GM12878 (cell line): ENCODE data around the gene SCRN2. TPM values are rescaled to one million over a fixed set of nuclear protein-coding genes. Genes with fewer than 3 reads are reported as not detected.
A peak's percentile ranks its signal among the peaks of the same experiment; 100 is the strongest.

Experiments used
- ATAC-seq: fragments of 200-7000 bp; cut with Tn5 transposase; 3 replicates; pipeline ENCODE4 v1.9.1; 2020; ENCODE audit warnings: mild to moderate bottlenecking, moderate library complexity
- BruUV-seq: library from RNA; stranded (reverse); fragments of 400-500 nt; replicated peaks from 2 replicates; lab custom pipeline; 2021; lab: Mats Ljungman, UMichigan
- CTCF ChIA-PET: fragments of 300-600 bp; sonication (Branson Sonifier 250); formaldehyde crosslinking; extraction: SDS; loops from one replicate; lab custom pipeline; 2021; ENCODE audit warnings: inconsistent platforms; lab: Yijun Ruan, JAX
- POLR2A ChIA-PET: fragments of 350-600 bp; formaldehyde crosslinking; extraction: SDS; loops from one replicate; lab custom pipeline; 2021; ENCODE audit warnings: inconsistent platforms; lab: Charles Lee
- RAD21 ChIA-PET: fragments of 300-600 bp; sonication (Branson Sonifier 250); formaldehyde crosslinking; loops from one replicate; lab custom pipeline; 2023; ENCODE audit warnings: antibody characterized with exemption; ENCODE audit not compliant: unreplicated experiment; lab: Charles Lee
- SMC1A ChIA-PET: fragments of 300-600 bp; sonication (Branson Sonifier 250); formaldehyde crosslinking; loops from one replicate; lab custom pipeline; 2023; ENCODE audit not compliant: unreplicated experiment, uncharacterized antibody; lab: Charles Lee
- DNase-seq: peaks from one replicate; pipeline ENCODE4 v3.0.0-alpha.2; 2011; ENCODE audit warnings: low read depth, low spot score
- FAIRE-seq: peaks from 3 replicates; lab custom pipeline; 2011; peaks lifted over from hg19 to GRCh38; lab: Jason Lieb, UNC
- H2AFZ ChIP-seq: 2 replicates; pipeline ENCODE4 v1.6.0; 2011; ENCODE audit warnings: low read depth, low read length, control low read depth; ENCODE audit not compliant: control insufficient read depth
- H3K27ac ChIP-seq: 2 replicates; pipeline ENCODE4 v1.5.1; 2011; ENCODE audit warnings: control low read depth; ENCODE audit not compliant: control insufficient read depth, insufficient read depth
- H3K27me3 ChIP-seq, 2 experiments: replicated peaks in 1 of 2; 2 replicates each; pipeline versions ENCODE4 v1.6.0 to v1.6.1; 2011; ENCODE audit warnings: low read length in 1 of 2; ENCODE audit not compliant: control insufficient read depth in 2 of 2, insufficient read depth in 2 of 2
- H3K36me3 ChIP-seq, 2 experiments: 2 replicates each; pipeline ENCODE4 v1.5.1; 2011; ENCODE audit warnings: low read length in 1 of 2; ENCODE audit not compliant: control insufficient read depth in 2 of 2, insufficient read depth in 2 of 2
- H3K4me1 ChIP-seq: 2 replicates; pipeline ENCODE4 v1.6.1; 2011; ENCODE audit warnings: mild to moderate bottlenecking, low read length, moderate library complexity, mixed read lengths; ENCODE audit not compliant: control insufficient read depth, insufficient read depth
- H3K4me2 ChIP-seq: 2 replicates; pipeline ENCODE4 v1.6.0; 2011; ENCODE audit warnings: control low read depth; ENCODE audit not compliant: control insufficient read depth, insufficient read depth
- H3K4me3 ChIP-seq: fragments of 200-600 bp; sonication (generic); 2 replicates; pipeline ENCODE4 v1.5.1; 2016
- H3K79me2 ChIP-seq: 2 replicates; pipeline ENCODE4 v1.6.0; 2011; ENCODE audit warnings: low read length; ENCODE audit not compliant: control insufficient read depth, insufficient read depth
- H3K9ac ChIP-seq: 2 replicates; pipeline ENCODE4 v1.8.0; 2011; ENCODE audit warnings: low read length, control low read depth, mixed read lengths; ENCODE audit not compliant: control insufficient read depth, insufficient read depth
- H3K9me3 ChIP-seq: replicated peaks from 3 replicates; pipeline ENCODE4 v1.5.1; 2011; ENCODE audit warnings: mild to moderate bottlenecking, low read length; ENCODE audit not compliant: control insufficient read depth, insufficient read depth
- H4K20me1 ChIP-seq: 2 replicates; pipeline ENCODE4 v1.6.0; 2011; ENCODE audit not compliant: control insufficient read depth, insufficient read depth
- E4F1 ChIP-seq: fragments of 450-650 bp; IDR thresholded peaks from 2 replicates; pipeline ENCODE4 v1.6.1; 2018; ENCODE audit warnings: borderline replicate concordance, mild to moderate bottlenecking; ENCODE audit not compliant: partially characterized antibody
- HSF1 ChIP-seq: fragments of 150-350 bp; IDR thresholded peaks from 2 replicates; pipeline ENCODE4 v1.6.1; 2014; ENCODE audit warnings: mild to moderate bottlenecking, low read depth, low read length
- PAX5 ChIP-seq: IDR thresholded peaks from 2 replicates; pipeline ENCODE4 v1.6.1; 2011; ENCODE audit warnings: low read depth, low read length, borderline replicate concordance
- POU2F2 ChIP-seq: IDR thresholded peaks from 3 replicates; pipeline ENCODE4 v1.6.1; 2011; ENCODE audit warnings: low read depth, mild to moderate bottlenecking, low read length, borderline replicate concordance
- RAD21 ChIP-seq: IDR thresholded peaks from 2 replicates; pipeline ENCODE4 v1.6.1; 2011; ENCODE audit warnings: mild to moderate bottlenecking, low read depth, low read length, moderate library complexity; ENCODE audit not compliant: insufficient read depth
- SKIL ChIP-seq: fragments of 450-650 bp; IDR thresholded peaks from 2 replicates; pipeline ENCODE4 v1.6.1; 2017; ENCODE audit warnings: mild to moderate bottlenecking, low read depth, inconsistent platforms; ENCODE audit not compliant: poor library complexity, severe bottlenecking
- SUZ12 ChIP-seq: fragments of 200-600 bp; sonication (generic); IDR thresholded peaks from one replicate; pipeline ENCODE4 v1.6.1; 2018; ENCODE audit warnings: antibody characterized with exemption, mild to moderate bottlenecking; ENCODE audit not compliant: unreplicated experiment
- TCF12 ChIP-seq: IDR thresholded peaks from 2 replicates; pipeline ENCODE4 v1.6.1; 2011; ENCODE audit warnings: low read depth, mild to moderate bottlenecking, low read length
- ZNF592 ChIP-seq: fragments of 450-650 bp; IDR thresholded peaks from 2 replicates; pipeline ENCODE4 v1.6.1; 2017; ENCODE audit warnings: mild to moderate bottlenecking, moderate library complexity
- ZSCAN29 ChIP-seq: fragments of 450-650 bp; IDR thresholded peaks from 2 replicates; pipeline ENCODE4 v1.6.1; 2017; ENCODE audit warnings: mild to moderate bottlenecking, moderate library complexity
- WGBS: methylation state at CpG from one replicate; pipeline ENCODE4 v1.1.6; 2016; ENCODE audit warnings: low lambda C conversion rate; ENCODE audit not compliant: insufficient replicate concordance, insufficient coverage; ENCODE audit errors: missing lambda C conversion rate; 5-methylcytosine and 5-hydroxymethylcytosine counted together
- in situ Hi-C: fragments of 300-500 bp; cut with MboI; formaldehyde crosslinking; loops from 9 replicates; pipeline ENCODE4 v1.14.3; 2018; ENCODE audit warnings: mixed read lengths
- intact Hi-C: fragments of 100-400 bp; cut with micrococcal nuclease; formaldehyde crosslinking; loops from one replicate; pipeline ENCODE4 v1.14.2; 2022; ENCODE audit not compliant: unreplicated experiment
- polyA plus RNA-seq, 11 experiments: library from polyadenylated mRNA; depleted of rRNA in 4 of 11; unstranded in 6 of 11; stranded (reverse) in 5 of 11; fragments of >200 nt; fragmentation: Nextera tagmentation in 4 of 11; fragmentation: Illumina TruSeq in 1 of 11; extraction: Ambion mirVana in 4 of 11; extraction: Trizol in 1 of 11; gene quantifications; 1 replicate in 1 of 11; 2 replicates in 10 of 11; pipeline versions ENCODE4 v1.2.1 to v1.2.3, GENCODE V29; 2011 to 2016; ENCODE audit warnings: inconsistent platforms in 2 of 11, missing spikeins in 2 of 11, low read depth in 1 of 11
- total RNA-seq, 4 experiments: library from RNA; depleted of rRNA in 3 of 4; stranded (reverse); fragments of >200 nt in 3 of 4; fragmentation: Illumina TruSeq in 1 of 4; extraction: Trizol in 1 of 4; gene quantifications; 2 replicates each; pipeline versions ENCODE4 v1.2.1 to v1.2.3, GENCODE V29; 2013 to 2021

Gene SCRN2
- total and polyA plus RNA-seq, 10 of the 15 experiments (the other 5 are each of a cell fraction or from before 2014, with no cell fraction given): 0.34 to 33.3 (median 20.1) TPM

GRCh38 chr17:47789611-47790561 lies 51.2 kb downstream of the SCRN2 start:
- intact Hi-C loops (no loop called here), in situ Hi-C loops (no loop called here)
- Histone ChIP-seq H3K4me1 (no peaks in the 10 kb centered on the region), H3K27ac (no peak overlapping the region), H3K27me3 (peaks cover 4 to 7% of the 10 kb centered on the region in 2 experiments), H4K20me1 (no peaks in the 10 kb centered on the region), H3K9ac (no peak overlapping the region), H3K79me2 (no peaks in the 10 kb centered on the region), H3K4me2 (no peak overlapping the region), H3K9me3 (no peaks in the 10 kb centered on the region), H3K36me3 (no peaks in the 10 kb centered on the region), H2AFZ (no peak overlapping the region; the same call in 1 of the 2 replicates), H3K4me3 (no peak overlapping the region)
- SMC1A ChIA-PET: interaction anchor here (0.6 to 1.1 kb wide), 2 partner anchors 89 to 90 kb away, joined by 3 to 4 read pairs; no protein-coding TSS in a partner anchor
- DNase-seq (no peak), ATAC-seq (peak; percentile 96), FAIRE-seq (no peak)
- CTCF ChIA-PET: interaction anchor here (0.6 to 1.1 kb wide), 9 partner anchors 72 to 395 kb away, joined by 3 to 12 read pairs (median 4); partner anchors contain the start of gene PNPO
- no TSS peak for BruUV-seq
- POLR2A ChIA-PET: interaction anchor here (0.6 kb wide), 1 partner anchor 37 kb away, joined by 3 read pairs; no protein-coding TSS in a partner anchor
- WGBS: 7% methylated on average over 54 of the region's 70 CpGs
- RAD21 ChIA-PET: interaction anchor here (0.7 to 1.7 kb wide), 3 partner anchors 90 to 126 kb away, joined by 4 to 11 read pairs (median 10); no protein-coding TSS in a partner anchor
- TF ChIP-seq SUZ12 (peak; percentile 24), ZSCAN29 (no peak), SKIL (no peak), HSF1 (no peak), TCF12 (no peak), ZNF592 (no peak), E4F1 (no peak), PAX5 (no peak), POU2F2 (no peak), RAD21 (peak; percentile 50)
